H9 (cell line): ENCODE results near the gene FBXO38. TPM values are rescaled to one million over a fixed set of nuclear protein-coding genes. Genes with fewer than 3 reads are reported as not detected.

Source experiments
- DNase-seq: peaks from one replicate; pipeline ENCODE4 v3.0.0-alpha.2; 2017
- H2AFZ ChIP-seq: one replicate; pipeline ENCODE4 v1.6.1; 2013; ENCODE audit warnings: mild to moderate bottlenecking, low read length, control low read depth, moderate library complexity
- H2AK5ac ChIP-seq: 2 replicates; pipeline ENCODE4 v1.6.1; 2013; ENCODE audit warnings: low read length, control low read depth, mixed read lengths; ENCODE audit not compliant: insufficient read length
- H2BK120ac ChIP-seq: one replicate; pipeline ENCODE4 v1.6.1; 2013; ENCODE audit warnings: low read depth, mild to moderate bottlenecking, low read length, control low read depth, inconsistent platforms; ENCODE audit not compliant: poor library complexity, severe bottlenecking
- H2BK12ac ChIP-seq: 2 replicates; pipeline ENCODE4 v1.6.1; 2013; ENCODE audit warnings: low read length, control low read depth, mixed read lengths, low read depth; ENCODE audit not compliant: insufficient read length
- H2BK15ac ChIP-seq: 2 replicates; pipeline ENCODE4 v1.6.1; 2013; ENCODE audit warnings: low read depth, low read length, control low read depth
- H2BK20ac ChIP-seq: one replicate; pipeline ENCODE4 v1.6.1; 2013; ENCODE audit warnings: low read depth, mild to moderate bottlenecking, low read length, control low read depth, inconsistent platforms; ENCODE audit not compliant: poor library complexity, severe bottlenecking
- H2BK5ac ChIP-seq: 2 replicates; pipeline ENCODE4 v1.6.1; 2013; ENCODE audit warnings: low read length, control low read depth, mixed read lengths; ENCODE audit not compliant: insufficient read length
- H3K14ac ChIP-seq: 2 replicates; pipeline ENCODE4 v1.6.1; 2013; ENCODE audit warnings: low read length, control low read depth; ENCODE audit not compliant: insufficient read depth
- H3K18ac ChIP-seq: 2 replicates; pipeline ENCODE4 v1.6.1; 2013; ENCODE audit warnings: low read depth, mild to moderate bottlenecking, mixed read lengths, low read length, control low read depth; ENCODE audit not compliant: insufficient read length
- H3K23ac ChIP-seq: 2 replicates; pipeline ENCODE4 v1.6.1; 2013; ENCODE audit warnings: low read length, control low read depth, mixed read lengths, low read depth; ENCODE audit not compliant: insufficient read length
- H3K23me2 ChIP-seq: 2 replicates; pipeline ENCODE4 v1.6.1; 2013; ENCODE audit warnings: low read depth, mild to moderate bottlenecking, mixed read lengths, low read length, control low read depth; ENCODE audit not compliant: insufficient read length, poor library complexity, severe bottlenecking
- H3K27ac ChIP-seq: 2 replicates; pipeline ENCODE4 v1.5.1; 2013; ENCODE audit warnings: low read length, control low read depth, mixed read lengths, low read depth; ENCODE audit not compliant: insufficient read length
- H3K27me3 ChIP-seq: 2 replicates; pipeline ENCODE4 v1.6.1; 2013; ENCODE audit warnings: low read length, control low read depth, inconsistent platforms; ENCODE audit not compliant: insufficient read depth
- H3K4ac ChIP-seq: 2 replicates; pipeline ENCODE4 v1.6.1; 2013; ENCODE audit warnings: low read depth, mild to moderate bottlenecking, control low read depth, inconsistent platforms, low read length, moderate library complexity
- H3K4me1 ChIP-seq: 2 replicates; pipeline ENCODE4 v1.6.1; 2013; ENCODE audit warnings: low read length, control low read depth, inconsistent platforms; ENCODE audit not compliant: insufficient read depth
- H3K4me2 ChIP-seq: 2 replicates; pipeline ENCODE4 v1.6.1; 2013; ENCODE audit warnings: low read length, control low read depth, mixed read lengths; ENCODE audit not compliant: insufficient read length, insufficient read depth
- H3K56ac ChIP-seq: 2 replicates; pipeline ENCODE4 v1.6.1; 2013; ENCODE audit warnings: low read depth, mild to moderate bottlenecking, mixed read lengths, low read length, control low read depth; ENCODE audit not compliant: insufficient read length
- H3K79me1 ChIP-seq: 2 replicates; pipeline ENCODE4 v1.6.1; 2013; ENCODE audit warnings: low read depth, mild to moderate bottlenecking, moderate library complexity, low read length, control low read depth, inconsistent platforms; ENCODE audit not compliant: insufficient read depth, poor library complexity, severe bottlenecking
- H3K79me2 ChIP-seq: 2 replicates; pipeline ENCODE4 v1.6.1; 2013; ENCODE audit warnings: low read length, control low read depth, inconsistent platforms; ENCODE audit not compliant: insufficient read depth
- H3K9ac ChIP-seq: 2 replicates; pipeline ENCODE4 v1.6.1; 2013; ENCODE audit warnings: low read length, control low read depth, mixed read lengths; ENCODE audit not compliant: insufficient read length; ENCODE audit errors: extremely low read depth
- H3K9me3 ChIP-seq: one replicate; pipeline ENCODE4 v1.6.1; 2013; ENCODE audit warnings: low read depth, low read length, inconsistent platforms; ENCODE audit not compliant: control insufficient read depth
- H3T11ph ChIP-seq: one replicate; pipeline ENCODE4 v1.6.1; 2013; ENCODE audit warnings: mild to moderate bottlenecking, low read length, control low read depth, inconsistent platforms
- H4K20me1 ChIP-seq: one replicate; pipeline ENCODE4 v1.6.1; 2013; ENCODE audit not compliant: control insufficient read depth, insufficient read length, insufficient read depth
- H4K5ac ChIP-seq: 2 replicates; pipeline ENCODE4 v1.6.1; 2013; ENCODE audit warnings: low read depth, mild to moderate bottlenecking, mixed read lengths, low read length, control low read depth; ENCODE audit not compliant: insufficient read length
- H4K8ac ChIP-seq: replicated peaks from 2 replicates; pipeline ENCODE4 v1.6.1; 2013; ENCODE audit warnings: low read length, control low read depth, mixed read lengths, low read depth; ENCODE audit not compliant: insufficient read length
- H4K91ac ChIP-seq: 2 replicates; pipeline ENCODE4 v1.6.1; 2013; ENCODE audit warnings: low read depth, mild to moderate bottlenecking, moderate library complexity, mixed read lengths, low read length, control low read depth; ENCODE audit not compliant: insufficient read length
- H3K27ac Mint-ChIP-seq, 3 experiments: 2 replicates in 2 of 3; 3 replicates in 1 of 3; pipeline ENCODE4 v1.8.0; 2020 to 2021; ENCODE audit warnings: mixed read lengths in 3 of 3, mild to moderate bottlenecking in 1 of 3, moderate library complexity in 1 of 3
- H3K27me3 Mint-ChIP-seq: 2 replicates; pipeline ENCODE4 v1.8.0; 2021; ENCODE audit warnings: low read depth, mild to moderate bottlenecking, moderate library complexity, mixed read lengths
- H3K36me3 Mint-ChIP-seq, 3 experiments: 2 replicates in 2 of 3; 3 replicates in 1 of 3; pipeline ENCODE4 v1.8.0; 2020 to 2021; ENCODE audit warnings: low read depth in 3 of 3, mixed read lengths in 3 of 3; ENCODE audit not compliant: insufficient read depth in 1 of 3
- H3K4me1 Mint-ChIP-seq, 2 experiments: 2 replicates each; pipeline ENCODE4 v1.8.0; 2020; ENCODE audit warnings: mixed read lengths in 2 of 2
- H3K4me3 Mint-ChIP-seq, 2 experiments: 2 replicates in 1 of 2; 3 replicates in 1 of 2; pipeline ENCODE4 v1.8.0; 2020 to 2021; ENCODE audit warnings: mild to moderate bottlenecking in 2 of 2, mixed read lengths in 2 of 2, moderate library complexity in 1 of 2
- H3K9me3 Mint-ChIP-seq, 2 experiments: 2 replicates in 1 of 2; 3 replicates in 1 of 2; pipeline ENCODE4 v1.8.0; 2020; ENCODE audit warnings: mild to moderate bottlenecking in 2 of 2, mixed read lengths in 2 of 2, moderate library complexity in 1 of 2
- WGBS: extraction: QIAGEN DNeasy Blood & Tissue Kit; methylation state at CpG from one replicate; pipeline ENCODE4 v1.1.7; 2013; ENCODE audit warnings: missing lambda C conversion rate, low lambda C conversion rate, mixed read lengths; ENCODE audit not compliant: insufficient read length; ENCODE audit errors: extremely low coverage; 5-methylcytosine and 5-hydroxymethylcytosine counted together
- total RNA-seq: library from RNA; stranded (reverse); gene quantifications from 2 replicates; pipeline ENCODE4 v1.2.1, GENCODE V29; 2021
- TF ChIP-seq, protein P1 (sequence below): fragments of 200-600 bp; sonication (generic); conservative IDR thresholded peaks from 3 replicates; pipeline ENCODE4 v1.8.0; 2021; ENCODE audit warnings: antibody characterized with exemption, mild to moderate bottlenecking

The FBXO38 gene
- total RNA-seq, 1 experiment from 2014 or later: 34.6 TPM

DNA sequence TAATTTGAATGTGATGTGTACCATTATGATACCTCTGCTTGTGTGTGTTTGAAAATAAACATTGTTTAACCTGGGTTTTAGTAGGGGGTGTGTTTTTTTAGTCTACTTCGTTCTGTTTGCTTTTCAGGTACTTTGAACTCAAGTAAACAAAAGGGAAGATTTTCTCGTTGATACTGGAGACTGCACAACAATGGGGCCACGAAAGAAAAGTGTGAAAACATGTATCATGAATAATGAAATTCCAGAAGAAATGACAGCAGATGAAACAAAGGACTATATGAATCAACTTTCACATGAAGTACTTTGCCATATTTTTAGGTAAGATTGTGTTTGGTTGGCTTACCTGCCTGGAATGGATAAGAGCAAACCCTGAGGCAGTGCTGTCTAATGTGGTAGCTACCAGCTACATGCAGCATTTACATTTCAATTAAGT lies 10.8 kb downstream of the FBXO38 start:
- Histone ChIP-seq H3K56ac (no peak overlapping the region), H3K23me2 (no peaks in the 10 kb centered on the region), H2AFZ (no peak overlapping the region), H3K4me1 (peaks cover 4% of the 10 kb centered on the region; the same call in 1 of the 2 replicates), H4K91ac (no peak overlapping the region), H2BK5ac (no peak overlapping the region), H3K79me2 (peaks cover 6% of the 10 kb centered on the region; the same call in 1 of the 2 replicates), H2BK120ac (no peak overlapping the region), H3K79me1 (no peaks in the 10 kb centered on the region), H2AK5ac (no peak overlapping the region), H3K14ac (no peak overlapping the region), H3K27me3 (no peaks in the 10 kb centered on the region), H3T11ph (no peak overlapping the region), H2BK12ac (no peak overlapping the region), H4K20me1 (no peaks in the 10 kb centered on the region), H3K4me2 (no peak overlapping the region), H2BK20ac (no peak overlapping the region), H4K5ac (no peak overlapping the region), H3K18ac (no peak overlapping the region), H2BK15ac (no peak overlapping the region), H3K4ac (no peak overlapping the region), H3K9ac (no peak overlapping the region), H4K8ac (no peak overlapping the region), H3K9me3 (no peaks in the 10 kb centered on the region), H3K27ac (no peak overlapping the region), H3K23ac (no peak overlapping the region)
- H3K27me3 Mint-ChIP-seq: no peaks in the 10 kb centered on the region
- H3K4me1 Mint-ChIP-seq: peaks cover 40 to 64% of the 10 kb centered on the region in 2 experiments
- WGBS: no CpG with 5 or more reads among the region's 3 CpGs
- peaks cover 0 to 15% (median 13%) of the 10 kb centered on the region in 3 experiments; a peak in 5 of 7 replicates for H3K36me3 Mint-ChIP-seq
- no peak overlapping the region for H3K4me3 Mint-ChIP-seq
- no peak for DNase-seq
- H3K27ac Mint-ChIP-seq: peak overlapping the region in 2 of 3 experiments; percentile 30 to 39; a peak in 3 of 7 replicates
- TF ChIP-seq, protein P1, sequence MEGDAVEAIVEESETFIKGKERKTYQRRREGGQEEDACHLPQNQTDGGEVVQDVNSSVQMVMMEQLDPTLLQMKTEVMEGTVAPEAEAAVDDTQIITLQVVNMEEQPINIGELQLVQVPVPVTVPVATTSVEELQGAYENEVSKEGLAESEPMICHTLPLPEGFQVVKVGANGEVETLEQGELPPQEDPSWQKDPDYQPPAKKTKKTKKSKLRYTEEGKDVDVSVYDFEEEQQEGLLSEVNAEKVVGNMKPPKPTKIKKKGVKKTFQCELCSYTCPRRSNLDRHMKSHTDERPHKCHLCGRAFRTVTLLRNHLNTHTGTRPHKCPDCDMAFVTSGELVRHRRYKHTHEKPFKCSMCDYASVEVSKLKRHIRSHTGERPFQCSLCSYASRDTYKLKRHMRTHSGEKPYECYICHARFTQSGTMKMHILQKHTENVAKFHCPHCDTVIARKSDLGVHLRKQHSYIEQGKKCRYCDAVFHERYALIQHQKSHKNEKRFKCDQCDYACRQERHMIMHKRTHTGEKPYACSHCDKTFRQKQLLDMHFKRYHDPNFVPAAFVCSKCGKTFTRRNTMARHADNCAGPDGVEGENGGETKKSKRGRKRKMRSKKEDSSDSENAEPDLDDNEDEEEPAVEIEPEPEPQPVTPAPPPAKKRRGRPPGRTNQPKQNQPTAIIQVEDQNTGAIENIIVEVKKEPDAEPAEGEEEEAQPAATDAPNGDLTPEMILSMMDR: no peak
- H3K9me3 Mint-ChIP-seq: no peaks in the 10 kb centered on the region
